GM21360 (cell line): ENCODE data around the gene CYTH3.
"Not testable (repeated sequence)": the region's sequence is repeated elsewhere in the genome, so short reads cannot be mapped to it uniquely, and the experiment has no call there.

Experiments used
- ATAC-seq: cut with Tn5 transposase; IDR thresholded peaks from one replicate; pipeline ENCODE4 v1.9.1; 2021; ENCODE audit warnings: mild to moderate bottlenecking, moderate library complexity; ENCODE audit not compliant: unreplicated experiment

The CYTH3 gene

DNA sequence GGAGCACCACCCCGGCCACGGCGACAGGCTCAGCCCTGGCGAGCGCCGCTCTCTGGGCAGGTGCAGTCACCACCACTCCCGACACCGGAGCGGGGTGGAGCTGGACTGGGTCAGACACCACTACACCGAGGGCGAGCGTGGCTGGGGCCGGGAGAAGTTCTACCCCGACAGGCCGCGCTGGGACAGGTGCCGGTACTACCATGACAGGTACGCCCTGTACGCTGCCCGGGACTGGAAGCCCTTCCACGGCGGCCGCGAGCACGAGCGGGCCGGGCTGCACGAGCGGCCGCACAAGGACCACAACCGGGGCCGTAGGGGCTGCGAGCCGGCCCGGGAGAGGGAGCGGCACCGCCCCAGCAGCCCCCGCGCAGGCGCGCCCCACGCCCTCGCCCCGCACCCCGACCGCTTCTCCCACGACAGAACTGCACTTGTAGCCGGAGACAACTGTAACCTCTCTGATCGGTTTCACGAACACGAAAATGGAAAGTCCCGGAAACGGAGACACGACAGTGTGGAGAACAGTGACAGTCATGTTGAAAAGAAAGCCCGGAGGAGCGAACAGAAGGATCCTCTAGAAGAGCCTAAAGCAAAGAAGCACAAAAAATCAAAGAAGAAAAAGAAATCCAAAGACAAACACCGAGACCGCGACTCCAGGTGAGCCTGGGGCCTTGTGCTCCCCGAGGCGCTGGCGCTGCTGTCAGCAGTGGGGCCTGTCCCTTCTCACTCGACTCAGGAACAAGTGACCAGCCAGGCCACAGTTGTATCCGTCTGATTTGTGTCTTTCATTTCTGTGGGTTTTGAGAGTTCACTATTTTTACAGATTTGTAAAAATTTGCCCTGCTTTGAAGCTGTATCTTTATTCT is 117.7 kb downstream of the CYTH3 start:
- ATAC-seq, result no peak

DNA sequence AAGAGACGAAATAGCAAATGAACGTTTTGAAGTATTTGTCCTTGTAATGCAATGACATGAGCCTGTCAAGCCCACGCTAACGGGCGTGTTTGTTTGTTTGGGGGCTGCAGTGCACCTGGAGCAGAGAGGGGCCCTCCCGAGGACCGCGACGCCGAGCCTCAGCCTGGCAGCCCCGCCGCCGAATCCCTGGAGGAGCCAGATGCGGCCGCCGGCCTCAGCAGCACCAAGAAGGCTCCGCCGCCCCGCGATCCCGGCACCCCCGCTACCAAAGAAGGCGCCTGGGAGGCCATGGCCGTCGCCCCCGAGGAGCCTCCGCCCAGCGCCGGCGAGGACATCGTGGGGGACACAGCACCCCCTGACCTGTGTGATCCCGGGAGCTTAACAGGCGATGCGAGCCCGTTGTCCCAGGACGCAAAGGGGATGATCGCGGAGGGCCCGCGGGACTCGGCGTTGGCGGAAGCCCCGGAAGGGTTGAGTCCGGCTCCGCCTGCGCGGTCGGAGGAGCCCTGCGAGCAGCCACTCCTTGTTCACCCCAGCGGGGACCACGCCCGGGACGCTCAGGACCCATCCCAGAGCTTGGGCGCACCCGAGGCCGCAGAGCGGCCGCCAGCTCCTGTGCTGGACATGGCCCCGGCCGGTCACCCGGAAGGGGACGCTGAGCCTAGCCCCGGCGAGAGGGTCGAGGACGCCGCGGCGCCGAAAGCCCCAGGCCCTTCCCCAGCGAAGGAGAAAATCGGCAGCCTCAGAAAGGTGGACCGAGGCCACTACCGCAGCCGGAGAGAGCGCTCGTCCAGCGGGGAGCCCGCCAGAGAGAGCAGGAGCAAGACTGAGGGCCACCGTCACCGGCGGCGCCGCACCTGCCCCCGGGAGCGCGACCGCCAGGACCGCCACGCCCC is 118.5 kb downstream of the CYTH3 start:
- ATAC-seq, result no peak

DNA sequence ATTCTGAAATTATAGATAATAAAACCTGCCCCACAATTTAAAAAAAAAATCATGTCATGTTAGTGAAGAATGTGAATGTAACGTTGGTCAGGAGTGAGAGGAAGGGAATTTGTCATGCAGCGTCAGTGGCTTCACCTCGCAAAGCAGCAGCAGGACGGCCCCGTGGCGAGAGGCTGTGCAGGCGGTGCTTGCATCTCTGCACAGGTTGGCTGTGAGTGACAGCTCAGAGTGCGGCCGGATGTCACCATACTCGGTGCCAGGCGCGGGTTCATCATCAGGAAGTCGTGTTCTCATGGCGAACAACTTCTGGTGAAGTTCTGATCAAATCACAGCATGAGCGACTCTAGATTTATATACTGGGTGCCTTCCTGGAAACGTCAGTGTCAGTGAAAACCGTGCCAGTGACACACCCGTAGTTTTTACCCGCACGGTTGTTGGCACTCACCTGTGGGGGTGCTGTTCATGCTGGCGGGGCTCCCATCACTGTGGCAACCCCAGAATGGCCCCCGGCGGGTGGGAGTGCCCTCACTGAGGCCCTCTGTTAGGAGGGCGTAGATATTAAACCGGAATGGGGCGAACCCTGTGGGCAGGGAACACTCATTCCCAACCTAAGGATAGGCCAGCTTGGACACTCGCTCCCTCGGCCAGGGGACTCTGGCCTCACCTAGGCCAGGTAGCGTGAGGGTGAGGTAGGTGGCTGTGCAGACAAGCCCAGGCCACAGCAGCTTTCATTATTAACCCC is 120.3 kb downstream of the CYTH3 start:
- no peak for ATAC-seq

DNA sequence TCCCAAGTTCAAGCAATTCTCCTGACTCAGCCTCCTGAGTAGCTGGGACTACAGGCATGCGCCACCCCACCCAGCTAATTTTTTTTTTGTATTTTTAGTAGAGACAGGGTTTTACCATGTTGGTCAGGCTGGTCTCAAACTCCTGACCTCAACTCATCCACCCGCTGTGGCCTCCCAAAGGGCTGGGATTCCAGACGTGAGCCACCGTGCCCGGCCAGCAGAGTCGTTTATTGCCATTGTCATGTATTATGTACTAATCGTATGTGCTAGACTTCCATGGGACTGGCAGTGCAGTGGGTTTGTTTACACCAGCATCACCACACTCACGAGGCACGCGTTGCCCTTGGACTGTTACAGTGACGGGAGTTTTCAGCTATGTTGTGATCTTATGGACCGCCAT is 120.9 kb downstream of the CYTH3 start:
- not testable (repeated sequence) for ATAC-seq

DNA sequence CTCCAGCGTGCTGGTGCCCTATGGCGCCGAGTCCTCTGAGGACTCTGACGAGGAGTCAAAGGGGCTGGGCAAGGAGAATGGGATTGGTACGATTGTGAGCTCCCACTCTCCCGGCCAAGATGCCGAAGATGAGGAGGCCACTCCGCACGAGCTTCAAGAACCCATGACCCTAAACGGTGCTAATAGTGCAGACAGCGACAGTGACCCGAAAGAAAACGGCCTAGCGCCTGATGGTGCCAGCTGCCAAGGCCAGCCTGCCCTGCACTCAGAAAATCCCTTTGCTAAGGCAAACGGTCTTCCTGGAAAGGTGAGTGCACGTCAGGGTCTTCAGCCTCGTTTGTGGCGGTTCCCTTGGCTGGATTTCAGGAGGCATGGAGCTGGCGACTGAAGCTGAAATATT is 122.4 kb downstream of the CYTH3 start:
- ATAC-seq, result no peak

DNA sequence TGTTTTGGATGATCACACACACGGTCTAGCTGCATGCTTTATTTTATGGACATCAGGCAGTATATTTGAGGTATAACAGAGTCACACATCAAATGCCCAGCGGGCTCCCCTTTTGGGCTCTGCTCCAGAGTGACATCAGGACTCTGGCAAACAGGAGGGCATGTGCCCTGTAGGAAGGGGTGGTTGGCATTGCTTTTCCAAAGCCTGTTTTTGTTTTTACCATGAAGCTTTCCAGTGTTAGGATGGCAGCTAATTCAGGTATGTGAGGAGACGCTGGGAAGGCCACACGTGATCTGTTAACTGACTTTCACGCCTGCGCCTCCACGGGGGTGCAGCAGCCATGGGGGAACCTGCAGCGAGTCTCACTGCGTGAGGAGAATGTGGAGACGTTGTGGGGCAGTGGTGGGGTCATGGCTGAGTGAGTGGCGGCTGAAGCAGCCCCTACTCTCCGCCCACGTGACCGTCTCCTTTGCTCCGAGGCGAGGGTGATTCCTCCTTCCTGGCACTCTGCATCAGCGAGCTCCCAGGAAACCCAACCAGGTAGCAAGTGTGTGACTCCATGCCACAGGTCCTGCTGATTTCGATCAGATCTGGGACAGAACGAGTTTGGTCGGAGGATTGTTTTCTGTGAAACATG is 123.6 kb downstream of the CYTH3 start:
- ATAC-seq, result no peak

DNA sequence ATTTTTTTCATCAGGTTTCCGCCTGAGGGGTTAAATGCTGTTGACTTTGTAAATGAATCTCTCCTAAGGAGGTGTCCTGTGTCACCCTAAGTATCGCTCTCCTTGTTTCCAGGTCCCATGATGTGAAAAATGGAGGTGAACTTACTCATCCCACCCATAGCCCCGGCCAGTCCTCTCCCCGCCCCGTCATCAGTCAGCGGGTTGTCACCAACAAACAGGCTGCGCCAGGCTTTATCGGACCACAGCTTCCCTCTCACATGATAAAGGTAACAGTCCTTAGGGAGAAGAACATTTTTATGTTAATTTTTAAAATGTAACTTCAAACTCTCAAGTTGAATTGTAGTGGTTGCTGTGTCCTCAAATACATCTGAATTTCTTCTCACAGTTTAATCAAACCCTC is 124.8 kb downstream of the CYTH3 start:
- no peak for ATAC-seq

DNA sequence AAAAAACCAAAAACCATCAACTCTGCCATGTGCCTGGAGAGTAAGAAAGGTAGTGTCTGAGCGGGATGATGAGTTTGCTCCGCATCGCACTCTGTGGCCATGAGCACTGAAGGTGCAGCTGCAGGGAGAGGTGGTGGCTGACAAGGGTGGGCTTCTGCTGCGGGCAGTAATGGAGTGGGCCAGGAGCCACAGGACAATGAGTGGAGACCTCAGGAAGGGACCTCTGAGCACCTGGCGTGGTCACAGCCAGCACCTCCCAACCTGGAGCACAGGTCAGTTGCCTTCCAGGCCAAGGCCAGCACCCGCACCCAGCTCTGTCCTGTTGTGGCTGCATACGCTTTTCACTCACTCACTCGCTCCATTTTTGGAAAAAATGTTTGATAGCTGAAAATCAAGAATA is 125.8 kb downstream of the CYTH3 start:
- no peak for ATAC-seq

DNA sequence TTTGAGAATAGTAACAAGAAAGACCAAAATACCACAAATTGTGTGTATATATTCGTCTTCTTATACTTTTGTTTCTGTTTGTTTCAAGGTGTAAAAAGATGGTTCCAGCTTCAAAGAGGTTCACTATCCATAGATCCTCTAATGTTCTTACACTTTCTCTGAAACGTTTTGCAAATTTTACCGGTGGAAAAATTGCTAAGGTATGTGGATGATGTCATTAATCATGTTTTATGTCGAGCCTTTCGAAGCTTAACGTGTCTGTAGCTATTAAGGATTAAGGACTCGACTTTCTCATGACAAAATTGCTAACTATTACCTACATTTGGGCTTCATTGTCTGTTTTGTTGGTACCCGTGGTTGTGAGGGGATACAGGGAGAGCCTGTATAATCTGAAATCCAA is 128.4 kb downstream of the CYTH3 start:
- no peak for ATAC-seq

DNA sequence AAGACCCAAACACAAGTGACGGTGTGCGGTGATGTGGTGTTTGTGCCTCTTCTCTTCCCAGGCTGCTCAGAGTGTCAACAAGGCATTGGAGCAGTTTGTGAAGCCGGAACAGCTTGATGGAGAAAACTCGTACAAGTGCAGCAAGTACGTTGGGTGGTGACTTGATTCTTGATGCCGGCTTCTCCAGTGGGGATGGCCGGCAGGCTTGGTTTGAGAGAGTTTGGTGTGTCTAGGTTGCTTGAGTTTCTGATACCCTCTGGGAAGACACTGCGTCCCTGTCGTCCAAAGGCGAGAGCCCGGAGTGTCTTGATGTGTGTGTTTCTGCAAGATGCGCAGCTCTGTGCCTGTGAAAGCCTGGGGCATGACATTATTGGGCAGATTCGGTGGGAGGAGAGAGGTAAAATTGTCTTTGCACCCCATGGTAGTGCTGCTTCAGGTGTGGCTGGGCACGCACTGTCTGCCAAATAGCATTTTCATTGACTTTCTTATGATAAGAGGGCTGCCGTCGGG is 129.5 kb downstream of the CYTH3 start:
- no peak for ATAC-seq

DNA sequence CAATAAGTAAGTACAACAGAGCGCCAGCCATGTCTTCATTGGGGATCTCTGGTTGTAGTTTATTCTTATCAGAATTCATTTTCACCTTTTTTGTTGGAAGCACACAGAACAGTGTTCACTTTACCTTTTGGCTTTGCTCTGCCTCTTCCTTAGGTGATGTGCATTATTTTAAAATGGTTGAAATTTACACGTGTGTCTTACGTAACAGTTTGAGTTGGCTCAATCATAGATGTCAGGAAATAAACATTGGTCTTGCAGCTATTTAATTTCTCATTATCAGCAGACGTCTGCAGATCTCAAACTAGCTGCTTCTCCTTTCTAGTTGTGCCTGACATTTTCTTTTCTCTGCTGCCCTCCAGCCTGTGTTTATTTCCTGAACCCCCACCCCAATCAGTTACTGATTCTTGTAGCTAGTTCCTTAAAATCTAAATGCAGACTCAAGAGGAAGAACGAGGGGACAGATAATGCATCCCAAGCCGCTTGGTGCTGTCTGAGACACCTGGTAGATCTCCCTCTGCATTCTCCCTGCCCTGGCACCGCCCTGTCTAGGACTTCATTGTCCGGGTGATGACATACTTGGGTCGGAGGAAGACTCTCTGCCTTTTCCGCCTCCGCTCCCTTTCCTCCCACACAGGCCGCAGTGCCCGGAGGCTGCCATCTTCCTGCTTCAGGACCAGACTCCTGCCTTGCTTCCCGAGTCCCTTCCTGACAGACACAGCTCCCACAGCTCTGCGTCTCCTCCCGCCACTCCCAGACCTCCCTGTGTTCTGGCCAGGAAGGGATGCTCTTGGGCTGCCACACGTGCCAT is 133.0 kb downstream of the CYTH3 start:
- no peak for ATAC-seq

DNA sequence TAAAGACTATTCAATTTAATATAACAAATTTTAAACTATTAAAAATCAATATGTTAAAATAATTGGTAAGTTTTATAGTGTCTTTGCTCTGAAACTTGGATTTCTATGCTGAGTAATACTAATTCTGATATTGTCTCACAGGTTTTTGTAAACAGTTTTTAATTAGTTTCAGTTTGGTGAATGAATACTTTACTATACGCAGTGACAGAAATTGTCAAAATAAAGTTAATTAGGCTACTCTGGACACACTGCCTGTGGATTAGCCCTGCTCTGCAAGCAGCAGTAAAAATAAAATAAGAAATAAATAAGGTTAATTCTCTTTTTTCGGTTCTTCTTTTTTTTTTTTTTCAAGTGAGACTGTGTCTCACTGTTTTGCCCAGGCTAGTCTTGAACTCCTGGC is 135.9 kb downstream of the CYTH3 start:
- ATAC-seq, result no peak

DNA sequence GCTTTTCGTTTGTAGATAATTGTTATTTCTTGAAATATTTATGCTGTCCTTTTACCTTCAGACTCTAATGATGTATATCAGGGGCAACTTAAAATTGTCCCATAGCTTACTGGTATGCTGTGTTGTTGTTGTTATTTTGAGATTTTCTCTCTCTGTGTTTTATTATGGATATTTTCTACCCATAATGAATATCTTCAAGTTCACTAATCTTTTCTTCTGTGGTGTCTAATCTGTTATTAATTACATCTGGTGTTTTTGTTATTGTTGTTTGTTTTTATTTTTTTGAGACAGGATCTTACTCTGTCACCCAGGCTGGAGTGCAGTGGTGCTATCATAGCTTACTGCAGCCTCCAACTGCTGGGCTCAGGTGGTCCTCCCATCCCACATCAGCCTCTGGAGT is 139.2 kb downstream of the CYTH3 start:
- ATAC-seq, result no peak

DNA sequence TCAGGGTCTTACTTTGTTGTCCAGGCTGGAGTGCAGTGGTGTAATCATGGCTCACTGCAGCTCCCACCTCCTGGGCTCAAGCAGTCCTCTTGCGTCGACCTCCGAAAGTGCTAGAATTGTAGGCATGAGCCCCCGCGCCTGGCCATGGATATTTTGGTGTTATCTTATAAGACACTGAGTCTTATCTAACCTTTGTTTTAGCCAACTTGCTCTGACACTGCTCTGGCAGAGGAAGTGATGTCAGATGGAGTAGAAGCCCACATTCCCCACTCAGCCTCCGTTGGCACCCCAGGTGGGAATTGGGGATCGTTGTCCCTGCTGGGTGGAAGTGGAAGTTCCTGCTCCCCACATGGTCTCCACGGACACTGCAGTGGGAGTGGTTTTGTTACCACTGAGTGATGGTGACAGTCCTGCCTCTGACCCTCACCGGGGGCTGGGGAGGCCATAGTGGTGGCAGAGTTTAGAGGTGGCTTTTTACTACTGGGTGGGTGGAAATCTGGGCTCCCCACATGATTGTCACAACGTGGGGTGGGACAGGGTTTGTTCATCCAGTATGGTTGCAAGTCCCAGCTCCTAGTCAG is 142.3 kb downstream of the CYTH3 start:
- ATAC-seq, result no peak

DNA sequence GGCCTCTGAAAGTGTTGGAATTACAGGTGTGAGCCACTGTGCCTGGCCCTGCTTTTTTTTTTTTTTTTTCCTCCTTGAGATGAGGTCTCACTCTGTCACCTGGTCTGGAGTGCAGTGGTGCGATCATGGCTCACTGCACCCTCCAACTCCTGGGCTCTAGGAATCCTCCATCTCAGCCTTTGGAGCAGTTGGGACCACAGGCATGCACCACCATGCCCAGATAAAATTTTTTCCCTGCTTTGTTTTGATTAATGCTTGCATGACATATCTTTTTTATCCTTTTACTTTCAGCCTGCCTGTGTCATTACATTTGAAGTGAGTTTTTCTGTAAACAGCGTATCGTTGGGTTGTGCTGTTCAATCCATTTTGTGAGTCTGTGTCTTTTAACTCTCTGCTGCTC is 144.2 kb downstream of the CYTH3 start:
- no peak for ATAC-seq

DNA sequence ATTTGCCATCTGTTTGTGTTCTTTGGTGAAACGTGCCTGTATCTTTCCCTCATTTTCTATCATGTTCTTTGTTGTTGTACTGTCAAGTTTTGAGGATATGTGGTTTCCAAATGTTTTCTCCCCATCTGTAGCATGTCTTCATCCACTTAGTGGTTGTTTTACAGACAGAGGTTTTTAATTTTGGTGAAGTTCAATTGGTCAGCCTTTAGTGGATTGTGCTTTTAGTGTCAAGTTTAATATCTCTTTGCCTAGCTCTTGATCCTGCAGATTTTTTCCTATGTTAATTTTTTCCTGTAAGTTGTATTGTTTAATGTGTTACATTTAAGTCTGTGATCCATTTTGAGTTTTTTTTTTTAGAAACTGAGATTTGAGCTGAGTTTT is 145.3 kb downstream of the CYTH3 start:
- no peak for ATAC-seq

DNA sequence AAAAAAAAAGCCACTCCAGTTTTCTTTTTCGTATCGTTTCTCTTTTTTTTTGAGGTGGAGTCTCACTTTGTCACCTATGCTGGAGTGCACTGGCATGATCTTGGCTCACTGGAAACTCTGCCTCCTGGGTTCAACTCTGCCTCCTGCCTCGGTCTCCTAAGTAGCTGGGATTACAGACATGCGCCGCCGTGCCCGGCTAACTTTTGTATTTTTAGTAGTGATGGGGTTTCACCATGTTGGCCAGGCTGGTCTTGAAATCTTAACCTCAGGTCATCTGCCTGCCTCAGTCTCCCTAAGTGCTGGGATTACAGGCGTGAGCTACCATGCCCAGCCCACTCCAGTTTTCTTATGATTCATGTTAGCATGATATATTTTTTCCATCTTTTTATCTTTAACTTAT is 148.6 kb downstream of the CYTH3 start:
- no peak for ATAC-seq

DNA sequence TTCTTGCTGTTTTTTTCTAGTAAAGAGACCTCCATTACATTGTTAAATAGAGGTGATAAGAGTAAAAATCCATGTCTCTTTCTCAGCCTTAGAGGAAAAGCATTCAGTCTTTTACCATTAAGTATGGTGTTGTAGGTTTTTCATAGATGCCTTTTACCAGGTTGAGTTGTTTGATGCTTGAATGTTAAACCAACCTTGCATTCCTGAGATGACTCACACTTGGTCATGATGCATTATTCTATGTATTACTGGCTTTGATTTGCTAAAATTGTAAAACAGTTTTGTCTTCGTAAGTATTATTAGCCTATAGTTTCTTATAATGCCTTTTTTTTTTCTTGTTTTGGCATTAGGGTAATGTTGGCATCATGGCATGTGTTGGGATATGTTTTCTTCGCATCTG is 151.3 kb downstream of the CYTH3 start:
- no peak for ATAC-seq

DNA sequence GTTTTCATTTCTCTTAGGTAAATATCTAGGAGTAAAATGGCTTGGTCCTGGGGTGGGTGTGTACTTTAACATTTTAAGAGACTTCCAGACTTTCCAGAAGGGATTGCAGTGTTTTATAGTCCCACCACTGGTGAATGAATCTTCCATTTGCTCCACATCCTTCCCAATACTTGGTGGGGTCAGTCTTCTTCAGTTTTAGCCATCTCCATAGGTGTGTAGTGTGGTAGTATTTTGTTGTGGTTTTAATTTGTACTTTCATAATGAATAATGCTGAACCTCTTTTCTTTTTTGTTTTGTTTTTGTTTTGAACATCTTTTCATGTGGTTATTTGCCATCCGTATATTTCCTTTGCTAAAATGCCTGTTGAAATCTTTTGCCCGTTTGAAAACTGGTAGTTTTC is 154.9 kb downstream of the CYTH3 start:
- no peak for ATAC-seq

DNA sequence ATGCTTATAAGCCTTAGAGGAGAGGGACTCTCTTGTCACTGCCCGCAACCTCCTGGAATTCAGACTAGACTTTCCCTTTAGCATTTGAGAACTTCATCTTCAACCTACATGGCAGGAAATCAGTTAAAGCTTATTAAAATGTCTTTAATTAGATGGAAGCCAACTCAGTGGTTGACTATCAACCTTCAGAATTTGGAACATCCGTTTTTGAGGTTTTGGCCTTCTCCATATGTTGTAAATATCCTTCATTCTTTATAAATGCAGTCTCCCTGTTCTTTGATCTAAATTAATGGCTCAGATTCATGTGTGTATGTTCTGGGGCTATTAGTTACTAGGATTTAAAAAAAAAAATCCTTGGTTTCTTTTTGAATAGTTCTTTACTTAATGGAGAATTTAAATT is 156.2 kb downstream of the CYTH3 start:
- ATAC-seq, result no peak
